Measurements from ENCODE around the gene GRB10.

DNA sequence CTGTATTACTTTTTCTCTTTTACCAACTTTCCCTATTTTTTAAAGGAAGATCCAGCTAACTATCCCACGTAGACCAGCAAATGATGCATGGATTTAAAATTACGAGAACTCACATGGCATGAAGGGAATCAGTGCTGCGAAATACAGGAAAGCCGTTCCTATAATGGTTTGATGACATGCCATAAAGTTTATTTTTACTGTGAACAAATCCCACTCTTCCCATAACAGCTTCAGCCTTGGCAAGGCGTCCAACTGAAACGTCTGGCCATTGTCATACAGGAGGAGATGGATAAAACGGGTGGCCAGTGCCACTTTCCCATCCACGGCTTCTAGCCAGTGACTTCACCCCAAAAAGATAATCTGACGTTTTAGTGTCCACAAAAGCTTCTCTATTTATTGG is 111.3 kb downstream of the GRB10 start:
- no peak for TF ChIP-seq EP300 (conservative IDR thresholded peaks at IDR 0.05; ENCODE audit: poor library complexity, severe bottlenecking)
- TF ChIP-seq CTCF (IDR thresholded peaks at IDR 0.05; ENCODE audit: poor library complexity, severe bottlenecking) = no peak
